ENCODE measurements around the gene BCL6.

The BCL6 gene

GRCh38 chr3:187738331-187739093, 6.8 kb downstream of the BCL6 start:
- H3K36me3 Mint-ChIP-seq (ENCODE audit: low read depth) = peaks cover 12% of the 10 kb centered on the region
- peaks cover 54% of the 10 kb centered on the region for H3K4me1 Mint-ChIP-seq (ENCODE audit: low read depth)
- no peaks in the 10 kb centered on the region for H3K27me3 Mint-ChIP-seq (ENCODE audit: low read depth)
- peak overlapping the region; percentile 82 for H3K27ac Mint-ChIP-seq
- H3K4me3 Mint-ChIP-seq = peak overlapping the region; percentile 95
- H3K9me3 Mint-ChIP-seq = no peaks in the 10 kb centered on the region

GRCh38 chr3:187738071-187738330, 7.3 kb downstream of the BCL6 start:
- H3K9me3 Mint-ChIP-seq = no peaks in the 10 kb centered on the region
- H3K36me3 Mint-ChIP-seq (ENCODE audit: low read depth) = peaks cover 17% of the 10 kb centered on the region
- H3K27me3 Mint-ChIP-seq (ENCODE audit: low read depth) = no peaks in the 10 kb centered on the region
- H3K27ac Mint-ChIP-seq = peak overlapping the region; percentile 82
- peaks cover 54% of the 10 kb centered on the region for H3K4me1 Mint-ChIP-seq (ENCODE audit: low read depth)
- H3K4me3 Mint-ChIP-seq = peak overlapping the region; percentile 95

- H3K4me3 Mint-ChIP-seq = peak overlapping the region; percentile 95
- H3K4me1 Mint-ChIP-seq (ENCODE audit: low read depth) = peaks cover 51% of the 10 kb centered on the region
- peak overlapping the region; percentile 82 for H3K27ac Mint-ChIP-seq
- H3K27me3 Mint-ChIP-seq (ENCODE audit: low read depth) = no peaks in the 10 kb centered on the region
- peaks cover 16% of the 10 kb centered on the region for H3K36me3 Mint-ChIP-seq (ENCODE audit: low read depth)
- H3K9me3 Mint-ChIP-seq = no peaks in the 10 kb centered on the region
These were observed 7.7 kb downstream of the BCL6 start for GRCh38 chr3:187737368-187738070.

GRCh38 chr3:187737006-187737367, 8.3 kb downstream of the BCL6 start:
- peaks cover 19% of the 10 kb centered on the region for H3K36me3 Mint-ChIP-seq (ENCODE audit: low read depth)
- H3K4me1 Mint-ChIP-seq (ENCODE audit: low read depth) = peaks cover 49% of the 10 kb centered on the region
- no peaks in the 10 kb centered on the region for H3K9me3 Mint-ChIP-seq
- peak overlapping the region; percentile 71 for H3K27ac Mint-ChIP-seq
- H3K4me3 Mint-ChIP-seq = peak overlapping the region; percentile 95
- H3K27me3 Mint-ChIP-seq (ENCODE audit: low read depth) = no peaks in the 10 kb centered on the region

- Mint-ChIP-seq H3K4me1 (ENCODE audit: low read depth) (peaks cover 44% of the 10 kb centered on the region), H3K9me3 (no peaks in the 10 kb centered on the region), H3K36me3 (ENCODE audit: low read depth) (peaks cover 23% of the 10 kb centered on the region), H3K27me3 (ENCODE audit: low read depth) (no peaks in the 10 kb centered on the region), H3K27ac (no peak overlapping the region), H3K4me3 (peak overlapping the region; percentile 36)
These were observed 8.8 kb downstream of the BCL6 start for GRCh38 chr3:187736418-187736871.

- peaks cover 38% of the 10 kb centered on the region for H3K4me1 Mint-ChIP-seq (ENCODE audit: low read depth)
- no peaks in the 10 kb centered on the region for H3K27me3 Mint-ChIP-seq (ENCODE audit: low read depth)
- peak overlapping the region; percentile 27 for H3K4me3 Mint-ChIP-seq
- peaks cover 28% of the 10 kb centered on the region for H3K36me3 Mint-ChIP-seq (ENCODE audit: low read depth)
- no peak overlapping the region for H3K27ac Mint-ChIP-seq
- no peaks in the 10 kb centered on the region for H3K9me3 Mint-ChIP-seq
These were observed 9.4 kb downstream of the BCL6 start for GRCh38 chr3:187735837-187736236.

GRCh38 chr3:187735383-187735782, 9.9 kb downstream of the BCL6 start:
- Mint-ChIP-seq H3K4me3 (no peak overlapping the region), H3K4me1 (ENCODE audit: low read depth) (peaks cover 34% of the 10 kb centered on the region), H3K9me3 (no peaks in the 10 kb centered on the region), H3K27me3 (ENCODE audit: low read depth) (no peaks in the 10 kb centered on the region), H3K36me3 (ENCODE audit: low read depth) (peaks cover 31% of the 10 kb centered on the region), H3K27ac (no peak overlapping the region)

GRCh38 chr3:187734841-187735240, 10.4 kb downstream of the BCL6 start:
- Mint-ChIP-seq H3K36me3 (ENCODE audit: low read depth) (peaks cover 36% of the 10 kb centered on the region), H3K4me1 (ENCODE audit: low read depth) (peaks cover 34% of the 10 kb centered on the region), H3K4me3 (no peak overlapping the region), H3K9me3 (no peaks in the 10 kb centered on the region), H3K27me3 (ENCODE audit: low read depth) (no peaks in the 10 kb centered on the region), H3K27ac (no peak overlapping the region)

GRCh38 chr3:187733371-187733770, 11.9 kb downstream of the BCL6 start:
- Mint-ChIP-seq H3K4me3 (no peak overlapping the region), H3K9me3 (no peaks in the 10 kb centered on the region), H3K4me1 (ENCODE audit: low read depth) (peaks cover 25% of the 10 kb centered on the region), H3K27ac (no peak overlapping the region), H3K27me3 (ENCODE audit: low read depth) (no peaks in the 10 kb centered on the region), H3K36me3 (ENCODE audit: low read depth) (peaks cover 46% of the 10 kb centered on the region)

- Mint-ChIP-seq H3K27ac (no peak overlapping the region), H3K4me1 (ENCODE audit: low read depth) (peaks cover 2% of the 10 kb centered on the region), H3K4me3 (no peak overlapping the region), H3K27me3 (ENCODE audit: low read depth) (no peaks in the 10 kb centered on the region), H3K9me3 (no peaks in the 10 kb centered on the region), H3K36me3 (ENCODE audit: low read depth) (peaks cover 73% of the 10 kb centered on the region)
These were observed 15.7 kb downstream of the BCL6 start for GRCh38 chr3:187729598-187729997.

GRCh38 chr3:187728940-187729583, 16.2 kb downstream of the BCL6 start:
- Mint-ChIP-seq H3K4me1 (ENCODE audit: low read depth) (no peaks in the 10 kb centered on the region), H3K36me3 (ENCODE audit: low read depth) (peaks cover 75% of the 10 kb centered on the region), H3K4me3 (no peak overlapping the region), H3K27me3 (ENCODE audit: low read depth) (no peaks in the 10 kb centered on the region), H3K9me3 (no peaks in the 10 kb centered on the region), H3K27ac (no peak overlapping the region)

GRCh38 chr3:187728248-187728647, 17.0 kb downstream of the BCL6 start:
- no peaks in the 10 kb centered on the region for H3K9me3 Mint-ChIP-seq
- no peaks in the 10 kb centered on the region for H3K4me1 Mint-ChIP-seq (ENCODE audit: low read depth)
- no peak overlapping the region for H3K27ac Mint-ChIP-seq
- H3K36me3 Mint-ChIP-seq (ENCODE audit: low read depth) = peaks cover 76% of the 10 kb centered on the region
- no peaks in the 10 kb centered on the region for H3K27me3 Mint-ChIP-seq (ENCODE audit: low read depth)
- no peak overlapping the region for H3K4me3 Mint-ChIP-seq

- no peaks in the 10 kb centered on the region for H3K4me1 Mint-ChIP-seq (ENCODE audit: low read depth)
- no peaks in the 10 kb centered on the region for H3K27me3 Mint-ChIP-seq (ENCODE audit: low read depth)
- H3K36me3 Mint-ChIP-seq (ENCODE audit: low read depth) = peaks cover 72% of the 10 kb centered on the region
- no peak overlapping the region for H3K4me3 Mint-ChIP-seq
- H3K9me3 Mint-ChIP-seq = no peaks in the 10 kb centered on the region
- no peak overlapping the region for H3K27ac Mint-ChIP-seq
These were observed 18.7 kb downstream of the BCL6 start for GRCh38 chr3:187726564-187726963.

GRCh38 chr3:187725653-187726370, 19.5 kb downstream of the BCL6 start:
- peaks cover 66% of the 10 kb centered on the region for H3K36me3 Mint-ChIP-seq (ENCODE audit: low read depth)
- no peaks in the 10 kb centered on the region for H3K4me1 Mint-ChIP-seq (ENCODE audit: low read depth)
- H3K27me3 Mint-ChIP-seq (ENCODE audit: low read depth) = no peaks in the 10 kb centered on the region
- no peaks in the 10 kb centered on the region for H3K9me3 Mint-ChIP-seq
- H3K27ac Mint-ChIP-seq = no peak overlapping the region
- H3K4me3 Mint-ChIP-seq = no peak overlapping the region

Measured in T-helper 1 cell treated with Interleukin-12 subunit alpha and Interleukin-12 subunit beta and Interleukin-4 antibody, amounts not matched to agents 30 μg/mL and 1 μg/mL, for 36 hours (primary cell).